ENCODE measurements around the gene RECK.

GRCh38 chr9:35990155-35990554 is 46.6 kb upstream of the RECK start:
- no peak for TF ChIP-seq CTCF (conservative IDR thresholded peaks at IDR 0.05; ENCODE audit: low read depth, low read length)
- no peak for TF ChIP-seq EZH2phosphoT487 (IDR thresholded peaks at IDR 0.05; ENCODE audit: borderline replicate concordance, low read length)

Measured in PC-3 (cell line).